ENCODE data around the gene L2HGDH.

L2HGDH gene

GRCh38 chr14:50344116-50344775 is 32.2 kb upstream of the L2HGDH start:
- H3K36me3 ChIP-seq (replicated peaks; ENCODE audit: insufficient read depth, low read length): no peaks in the 10 kb centered on the region
- H3F3A ChIP-seq (ENCODE audit: insufficient read depth, low read length): no peaks in the 10 kb centered on the region
- no peak overlapping the region for H3K27ac ChIP-seq (ENCODE audit: low read length)
- TF ChIP-seq EZH2phosphoT487 (IDR thresholded peaks at IDR 0.05; ENCODE audit: low read length) (no peak), CTCF (IDR thresholded peaks at IDR 0.05; ENCODE audit: low read length) (no peak), EZH2 (optimal IDR thresholded peaks at IDR 0.05; ENCODE audit: low read depth, low read length) (no peak)
- H3K27me3 ChIP-seq (replicated peaks; ENCODE audit: insufficient read depth, low read length): no peaks in the 10 kb centered on the region
- no peaks in the 10 kb centered on the region for H3K9me2 ChIP-seq (replicated peaks; ENCODE audit: insufficient read depth, low read length)
- H3K9me3 ChIP-seq (replicated peaks; ENCODE audit: insufficient read depth, low read length): no peaks in the 10 kb centered on the region
- H3K4me3 ChIP-seq (ENCODE audit: low read length): no peak overlapping the region
- no peak overlapping the region for H2AFZ ChIP-seq (ENCODE audit: low read length)
- no peak overlapping the region for H3K9ac ChIP-seq (ENCODE audit: low read length)
- no peak overlapping the region for H3K4me2 ChIP-seq (ENCODE audit: low read depth, low read length)
- DNase-seq: no peak
- H4K20me1 ChIP-seq (ENCODE audit: insufficient read depth, low read length): no peaks in the 10 kb centered on the region
- no peaks in the 10 kb centered on the region for H3K79me2 ChIP-seq (ENCODE audit: low read length)
- no peaks in the 10 kb centered on the region for H3K4me1 ChIP-seq (ENCODE audit: low read length)

- TF ChIP-seq EZH2phosphoT487 (IDR thresholded peaks at IDR 0.05; ENCODE audit: low read length) (no peak), EZH2 (optimal IDR thresholded peaks at IDR 0.05; ENCODE audit: low read depth, low read length) (no peak), CTCF (IDR thresholded peaks at IDR 0.05; ENCODE audit: low read length) (no peak)
- DNase-seq: no peak
- Histone ChIP-seq H3F3A (ENCODE audit: insufficient read depth, low read length) (no peaks in the 10 kb centered on the region), H4K20me1 (ENCODE audit: insufficient read depth, low read length) (no peaks in the 10 kb centered on the region), H3K4me3 (ENCODE audit: low read length) (no peak overlapping the region), H3K9me3 (replicated peaks; ENCODE audit: insufficient read depth, low read length) (no peaks in the 10 kb centered on the region), H3K4me2 (ENCODE audit: low read depth, low read length) (no peak overlapping the region), H3K9me2 (replicated peaks; ENCODE audit: insufficient read depth, low read length) (no peaks in the 10 kb centered on the region), H2AFZ (ENCODE audit: low read length) (no peak overlapping the region), H3K79me2 (ENCODE audit: low read length) (no peaks in the 10 kb centered on the region), H3K27ac (ENCODE audit: low read length) (no peak overlapping the region), H3K27me3 (replicated peaks; ENCODE audit: insufficient read depth, low read length) (no peaks in the 10 kb centered on the region), H3K9ac (ENCODE audit: low read length) (no peak overlapping the region), H3K4me1 (ENCODE audit: low read length) (no peaks in the 10 kb centered on the region), H3K36me3 (replicated peaks; ENCODE audit: insufficient read depth, low read length) (no peaks in the 10 kb centered on the region)
Observed at GRCh38 chr14:50343434-50343833, 31.4 kb upstream of the L2HGDH start.

GRCh38 chr14:50342221-50343078 is 30.4 kb upstream of the L2HGDH start:
- Histone ChIP-seq H3K36me3 (replicated peaks; ENCODE audit: insufficient read depth, low read length) (no peaks in the 10 kb centered on the region), H3K27ac (ENCODE audit: low read length) (no peak overlapping the region), H3K27me3 (replicated peaks; ENCODE audit: insufficient read depth, low read length) (no peaks in the 10 kb centered on the region), H4K20me1 (ENCODE audit: insufficient read depth, low read length) (no peaks in the 10 kb centered on the region), H2AFZ (ENCODE audit: low read length) (no peak overlapping the region), H3K4me2 (ENCODE audit: low read depth, low read length) (no peak overlapping the region), H3K4me1 (ENCODE audit: low read length) (no peaks in the 10 kb centered on the region), H3F3A (ENCODE audit: insufficient read depth, low read length) (no peaks in the 10 kb centered on the region), H3K9me2 (replicated peaks; ENCODE audit: insufficient read depth, low read length) (no peaks in the 10 kb centered on the region), H3K9ac (ENCODE audit: low read length) (no peak overlapping the region), H3K79me2 (ENCODE audit: low read length) (no peaks in the 10 kb centered on the region), H3K9me3 (replicated peaks; ENCODE audit: insufficient read depth, low read length) (no peaks in the 10 kb centered on the region), H3K4me3 (ENCODE audit: low read length) (no peak overlapping the region)
- no peak for TF ChIP-seq EZH2phosphoT487 (IDR thresholded peaks at IDR 0.05; ENCODE audit: low read length)
- no peak for TF ChIP-seq CTCF (IDR thresholded peaks at IDR 0.05; ENCODE audit: low read length)
- TF ChIP-seq EZH2 (optimal IDR thresholded peaks at IDR 0.05; ENCODE audit: low read depth, low read length): no peak
- DNase-seq: no peak

Data from MM.1S (cell line).